ENCODE results near the gene ENPP3.

Gene ENPP3

GRCh38 chr6:131655387-131655786, 18.3 kb downstream of the ENPP3 start:
- H3K36me3 ChIP-seq (ENCODE audit: low read length), result peaks cover 25% of the 10 kb centered on the region; the same call in 1 of the 2 replicates
- TF ChIP-seq EZH2phosphoT487 (conservative IDR thresholded peaks at IDR 0.05; ENCODE audit: low read length), result no peak
- TF ChIP-seq, protein P1, sequence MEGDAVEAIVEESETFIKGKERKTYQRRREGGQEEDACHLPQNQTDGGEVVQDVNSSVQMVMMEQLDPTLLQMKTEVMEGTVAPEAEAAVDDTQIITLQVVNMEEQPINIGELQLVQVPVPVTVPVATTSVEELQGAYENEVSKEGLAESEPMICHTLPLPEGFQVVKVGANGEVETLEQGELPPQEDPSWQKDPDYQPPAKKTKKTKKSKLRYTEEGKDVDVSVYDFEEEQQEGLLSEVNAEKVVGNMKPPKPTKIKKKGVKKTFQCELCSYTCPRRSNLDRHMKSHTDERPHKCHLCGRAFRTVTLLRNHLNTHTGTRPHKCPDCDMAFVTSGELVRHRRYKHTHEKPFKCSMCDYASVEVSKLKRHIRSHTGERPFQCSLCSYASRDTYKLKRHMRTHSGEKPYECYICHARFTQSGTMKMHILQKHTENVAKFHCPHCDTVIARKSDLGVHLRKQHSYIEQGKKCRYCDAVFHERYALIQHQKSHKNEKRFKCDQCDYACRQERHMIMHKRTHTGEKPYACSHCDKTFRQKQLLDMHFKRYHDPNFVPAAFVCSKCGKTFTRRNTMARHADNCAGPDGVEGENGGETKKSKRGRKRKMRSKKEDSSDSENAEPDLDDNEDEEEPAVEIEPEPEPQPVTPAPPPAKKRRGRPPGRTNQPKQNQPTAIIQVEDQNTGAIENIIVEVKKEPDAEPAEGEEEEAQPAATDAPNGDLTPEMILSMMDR (IDR thresholded peaks at IDR 0.05; ENCODE audit: insufficient read depth, low read length, poor library complexity, severe bottlenecking), result no peak

GRCh38 chr6:131655951-131656350, 18.8 kb downstream of the ENPP3 start:
- Histone ChIP-seq H3K9me2 (replicated peaks; ENCODE audit: insufficient read depth, low read length) (no peaks in the 10 kb centered on the region), H4K20me1 (ENCODE audit: low read depth, low read length) (no peaks in the 10 kb centered on the region), H3K36me3 (ENCODE audit: low read length) (peaks cover 29% of the 10 kb centered on the region; the same call in 1 of the 2 replicates), H2AFZ (ENCODE audit: low read depth, low read length, severe bottlenecking) (no peak overlapping the region), H3K27ac (ENCODE audit: low read depth, low read length) (no peak overlapping the region), H3K27me3 (ENCODE audit: low read length) (no peaks in the 10 kb centered on the region), H3K9me3 (ENCODE audit: insufficient read depth, low read length) (no peaks in the 10 kb centered on the region), H3K79me2 (ENCODE audit: insufficient read depth, low read length) (no peaks in the 10 kb centered on the region), H3K4me2 (ENCODE audit: low read depth, low read length, poor library complexity, severe bottlenecking) (no peak overlapping the region), H3K9ac (ENCODE audit: low read length) (no peak overlapping the region), H3K4me3 (ENCODE audit: insufficient read depth, low read length, poor library complexity, severe bottlenecking) (no peak overlapping the region), H3F3A (ENCODE audit: insufficient read depth) (no peaks in the 10 kb centered on the region)
- TF ChIP-seq, protein P1 (IDR thresholded peaks at IDR 0.05; ENCODE audit: insufficient read depth, low read length, poor library complexity, severe bottlenecking), result no peak
- TF ChIP-seq EZH2phosphoT487 (conservative IDR thresholded peaks at IDR 0.05; ENCODE audit: low read length), result no peak

More at GRCh38 chr6:131655387-131655786, 18.3 kb downstream of the ENPP3 start:
- Histone ChIP-seq H3K27me3 (ENCODE audit: low read length) (no peaks in the 10 kb centered on the region), H3F3A (ENCODE audit: insufficient read depth) (no peaks in the 10 kb centered on the region), H4K20me1 (ENCODE audit: low read depth, low read length) (no peaks in the 10 kb centered on the region), H3K9me2 (replicated peaks; ENCODE audit: insufficient read depth, low read length) (no peaks in the 10 kb centered on the region), H3K79me2 (ENCODE audit: insufficient read depth, low read length) (no peaks in the 10 kb centered on the region), H3K27ac (ENCODE audit: low read depth, low read length) (no peak overlapping the region), H3K9me3 (ENCODE audit: insufficient read depth, low read length) (no peaks in the 10 kb centered on the region), H3K4me3 (ENCODE audit: insufficient read depth, low read length, poor library complexity, severe bottlenecking) (no peak overlapping the region), H3K9ac (ENCODE audit: low read length) (no peak overlapping the region), H2AFZ (ENCODE audit: low read depth, low read length, severe bottlenecking) (no peak overlapping the region), H3K4me2 (ENCODE audit: low read depth, low read length, poor library complexity, severe bottlenecking) (no peak overlapping the region)

DNA sequence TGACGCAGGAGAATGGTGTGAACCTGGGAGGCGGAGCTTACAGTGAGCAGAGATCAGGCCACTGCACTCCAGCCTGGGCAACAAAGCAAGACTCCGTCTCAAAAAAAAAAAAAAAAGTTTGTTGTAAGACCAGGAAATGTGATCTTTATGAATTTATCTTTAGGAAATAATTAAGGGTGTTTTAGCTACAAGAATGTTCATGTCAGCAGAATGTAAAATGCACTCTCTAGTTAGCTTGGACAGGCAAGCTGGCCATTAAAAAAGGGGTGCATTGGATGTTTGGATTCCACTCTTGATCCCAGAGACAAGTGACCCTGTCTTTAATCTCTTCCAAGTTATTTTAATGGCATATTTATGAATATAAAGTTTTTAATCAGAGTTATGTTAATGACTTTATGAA, 19.6 kb downstream of the ENPP3 start:
- Histone ChIP-seq H3K9ac (ENCODE audit: low read length) (no peak overlapping the region), H3K36me3 (ENCODE audit: low read length) (peaks cover 33% of the 10 kb centered on the region; the same call in 1 of the 2 replicates), H3K9me2 (replicated peaks; ENCODE audit: insufficient read depth, low read length) (no peaks in the 10 kb centered on the region), H3K4me3 (ENCODE audit: insufficient read depth, low read length, poor library complexity, severe bottlenecking) (no peak overlapping the region), H3K27ac (ENCODE audit: low read depth, low read length) (no peak overlapping the region), H4K20me1 (ENCODE audit: low read depth, low read length) (no peaks in the 10 kb centered on the region), H3K79me2 (ENCODE audit: insufficient read depth, low read length) (no peaks in the 10 kb centered on the region), H3F3A (ENCODE audit: insufficient read depth) (no peaks in the 10 kb centered on the region), H3K9me3 (ENCODE audit: insufficient read depth, low read length) (no peaks in the 10 kb centered on the region), H3K27me3 (ENCODE audit: low read length) (no peaks in the 10 kb centered on the region), H3K4me2 (ENCODE audit: low read depth, low read length, poor library complexity, severe bottlenecking) (no peak overlapping the region), H2AFZ (ENCODE audit: low read depth, low read length, severe bottlenecking) (no peak overlapping the region)
- TF ChIP-seq, protein P1 (IDR thresholded peaks at IDR 0.05; ENCODE audit: insufficient read depth, low read length, poor library complexity, severe bottlenecking), result no peak
- TF ChIP-seq EZH2phosphoT487 (conservative IDR thresholded peaks at IDR 0.05; ENCODE audit: low read length), result no peak
